Measurements from ENCODE around the gene ZNF710.
"Not testable (repeated sequence)": the region's sequence is repeated elsewhere in the genome, so short reads cannot be mapped to it uniquely, and the experiment has no call there.

ZNF710 gene

GRCh38 chr15:90001062-90001682 lies at the start of gene ZNF710:
Gene ZNF710 (plus strand): TSS chr15:90001324. CDS start chr15:90067138, 65,814 bp downstream.
- peak; percentile 44 to 51 for DNase-seq (ENCODE audit: low read depth in 2 of 2)

DNA sequence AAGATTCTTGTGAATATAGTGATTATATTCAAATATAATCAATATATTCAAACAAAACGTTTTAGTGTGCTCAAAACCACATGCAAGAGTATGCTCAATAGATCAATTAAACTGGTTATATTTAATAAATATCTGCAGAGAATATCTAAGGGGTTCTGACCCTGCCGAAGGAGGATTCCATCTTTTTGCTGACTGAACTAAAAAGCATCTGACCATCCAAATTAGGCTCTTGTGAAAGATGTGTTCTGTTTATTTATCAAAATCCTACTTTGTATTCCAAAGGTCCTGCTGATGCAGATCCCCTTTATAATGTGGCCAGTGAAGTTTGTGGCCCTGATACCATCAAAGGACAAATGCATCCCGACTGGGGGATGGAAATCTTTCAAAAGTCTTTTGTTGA lies 46.6 kb upstream of the ZNF710 start:
- DNase-seq (ENCODE audit: low read depth in 2 of 2), result no peak

GRCh38 chr15:89955449-89955998 lies 45.6 kb upstream of the ZNF710 start:
- DNase-seq (ENCODE audit: low read depth in 2 of 2), result not testable (repeated sequence)

- no peak for DNase-seq (ENCODE audit: low read depth in 2 of 2)
Measured at GRCh38 chr15:89958107-89958805, 42.9 kb upstream of the ZNF710 start.

- DNase-seq (ENCODE audit: low read depth in 2 of 2), result no peak
Measured at GRCh38 chr15:89963301-89964231, 37.6 kb upstream of the ZNF710 start.

GRCh38 chr15:89964232-89964954 lies 36.7 kb upstream of the ZNF710 start:
- no peak for DNase-seq (ENCODE audit: low read depth in 2 of 2)

- no peak for DNase-seq (ENCODE audit: low read depth in 2 of 2)
Measured at GRCh38 chr15:89967881-89968280, 33.2 kb upstream of the ZNF710 start.

- DNase-seq (ENCODE audit: low read depth in 2 of 2), result peak; percentile 12 to 14
Measured at GRCh38 chr15:89971592-89971997, 29.5 kb upstream of the ZNF710 start.

DNA sequence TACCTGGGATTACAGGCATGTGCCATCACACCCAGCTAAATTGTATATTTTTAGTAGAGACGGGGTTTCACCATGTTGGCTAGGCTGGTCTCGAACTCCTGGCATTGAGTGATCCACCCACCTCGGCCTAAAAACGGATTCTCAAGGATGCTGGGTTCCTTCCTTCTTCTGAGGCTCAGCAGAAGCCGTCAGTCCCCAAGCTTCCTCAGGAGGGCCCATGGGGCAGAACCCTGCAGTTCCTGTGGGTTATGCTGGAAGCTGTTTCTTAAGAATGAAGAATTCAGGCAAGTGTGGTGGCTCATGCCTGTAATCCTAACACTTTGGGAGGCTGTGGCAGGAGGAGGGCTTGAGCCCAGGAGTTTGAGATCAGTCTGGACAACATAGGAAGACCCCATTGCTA lies 29.0 kb upstream of the ZNF710 start:
- DNase-seq (ENCODE audit: low read depth in 2 of 2), result no peak

DNA sequence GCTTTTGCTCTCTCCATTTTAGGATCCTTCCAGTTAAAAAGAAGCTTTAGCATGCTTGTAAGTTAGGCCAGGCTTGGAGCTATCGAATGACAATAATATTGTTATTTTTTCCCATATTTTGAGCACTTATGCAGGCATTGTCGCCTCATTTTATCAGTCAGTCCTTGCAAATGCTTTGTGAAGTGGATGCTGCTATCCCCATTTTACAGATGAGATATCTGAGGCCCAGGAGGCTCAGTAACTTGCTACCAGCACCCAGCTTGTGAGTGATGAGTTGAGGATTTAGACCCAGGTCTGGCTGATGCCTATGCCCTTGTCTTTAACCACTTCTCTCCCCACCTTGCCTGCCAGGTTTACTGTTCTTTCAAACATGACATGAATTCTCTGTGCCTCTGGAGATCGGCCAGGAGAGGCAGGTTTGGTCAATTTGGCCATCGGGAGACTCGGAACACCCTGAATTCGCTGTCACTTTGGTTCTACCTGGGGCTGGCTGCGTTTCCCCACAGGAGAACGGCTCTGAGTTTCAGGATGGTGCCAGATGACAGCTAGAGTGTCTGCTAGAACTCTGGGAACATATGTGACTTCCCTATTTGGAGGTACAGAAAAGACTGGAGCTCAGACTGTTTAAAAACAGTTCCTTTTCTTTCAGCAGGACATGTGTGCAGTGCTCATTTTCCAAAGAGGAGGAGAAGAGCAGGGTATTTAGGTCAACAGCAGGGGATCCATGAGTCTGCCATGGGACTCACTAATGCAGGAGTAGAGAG lies 25.5 kb upstream of the ZNF710 start:
- DNase-seq (ENCODE audit: low read depth in 2 of 2), result no peak

DNA sequence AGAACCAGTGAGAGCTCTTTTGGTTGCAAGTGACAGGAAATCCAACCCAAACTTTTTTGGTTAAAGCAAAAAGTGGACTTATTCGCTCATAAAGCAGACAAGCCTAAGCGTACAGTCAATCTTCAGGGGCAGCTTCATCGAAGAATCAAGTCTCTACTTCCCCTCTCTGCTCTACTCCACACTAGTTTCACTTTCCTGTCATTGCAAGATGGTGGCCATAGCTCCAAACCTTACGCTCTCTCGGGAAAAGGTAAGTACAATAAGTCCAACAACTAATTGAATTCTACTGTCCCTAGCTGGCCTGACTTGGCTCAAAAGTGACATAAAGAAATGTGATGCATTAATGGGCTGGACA lies 24.9 kb upstream of the ZNF710 start:
- no peak for DNase-seq (ENCODE audit: low read depth in 2 of 2)

DNA sequence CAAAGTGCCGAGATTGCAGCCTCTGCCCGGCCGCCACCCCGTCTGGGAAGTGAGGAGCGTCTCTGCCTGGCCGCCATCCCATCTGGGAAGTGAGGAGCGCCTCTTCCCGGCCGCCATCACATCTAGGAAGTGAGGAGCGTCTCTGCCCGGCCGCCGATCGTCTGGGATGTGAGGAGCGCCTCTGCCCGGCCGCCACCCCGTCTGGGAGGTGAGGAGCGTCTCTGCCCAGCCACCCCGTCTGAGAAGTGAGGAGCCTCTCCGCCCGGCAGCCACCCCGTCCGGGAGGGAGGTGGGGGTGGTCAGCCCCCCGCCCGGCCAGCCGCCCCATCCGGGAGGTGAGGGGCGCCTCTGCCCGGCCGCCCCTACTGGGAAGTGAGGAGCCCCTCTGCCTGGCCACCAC lies 23.3 kb upstream of the ZNF710 start:
- DNase-seq (ENCODE audit: low read depth in 2 of 2), result not testable (repeated sequence)

DNA sequence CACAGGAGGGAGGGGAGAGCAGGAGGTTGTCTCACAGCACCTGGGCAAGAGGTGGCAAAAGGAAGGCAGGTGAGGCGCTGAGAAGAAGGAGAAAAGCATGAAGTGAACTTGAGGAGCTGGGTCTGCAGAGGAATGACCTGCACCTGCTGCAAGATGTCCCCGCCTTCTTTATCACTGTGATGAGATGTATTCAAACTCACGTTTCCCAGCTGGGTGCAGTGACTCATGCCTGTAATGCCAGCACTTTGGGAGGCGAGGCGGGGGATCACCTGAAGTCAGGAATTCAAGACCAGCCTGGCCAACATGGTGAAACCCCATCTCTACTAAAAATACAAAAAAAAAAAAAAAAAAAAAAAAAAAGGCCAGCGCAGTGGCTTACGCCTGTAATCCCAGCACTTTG lies 22.2 kb upstream of the ZNF710 start:
- DNase-seq (ENCODE audit: low read depth in 2 of 2), result no peak

DNA sequence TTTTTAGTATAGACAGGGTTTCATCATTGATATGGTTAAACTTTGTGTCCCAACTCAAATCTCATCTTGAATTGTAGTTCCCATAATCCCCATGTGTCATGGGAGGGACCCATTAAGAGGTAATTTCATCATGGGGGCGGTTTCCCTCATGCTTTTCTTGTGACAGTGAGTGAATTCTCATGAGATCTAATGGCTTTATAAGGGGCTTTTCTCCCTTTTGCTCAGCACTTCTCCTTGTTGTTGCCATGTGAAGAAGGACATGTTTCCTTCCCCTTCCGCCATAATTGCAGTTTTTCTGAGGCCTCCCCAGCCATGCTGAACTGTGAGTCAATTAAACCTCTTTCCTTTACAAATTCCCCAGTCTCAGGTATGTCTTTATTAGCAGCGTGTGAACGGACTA lies 20.2 kb upstream of the ZNF710 start:
- no peak for DNase-seq (ENCODE audit: low read depth in 2 of 2)

DNA sequence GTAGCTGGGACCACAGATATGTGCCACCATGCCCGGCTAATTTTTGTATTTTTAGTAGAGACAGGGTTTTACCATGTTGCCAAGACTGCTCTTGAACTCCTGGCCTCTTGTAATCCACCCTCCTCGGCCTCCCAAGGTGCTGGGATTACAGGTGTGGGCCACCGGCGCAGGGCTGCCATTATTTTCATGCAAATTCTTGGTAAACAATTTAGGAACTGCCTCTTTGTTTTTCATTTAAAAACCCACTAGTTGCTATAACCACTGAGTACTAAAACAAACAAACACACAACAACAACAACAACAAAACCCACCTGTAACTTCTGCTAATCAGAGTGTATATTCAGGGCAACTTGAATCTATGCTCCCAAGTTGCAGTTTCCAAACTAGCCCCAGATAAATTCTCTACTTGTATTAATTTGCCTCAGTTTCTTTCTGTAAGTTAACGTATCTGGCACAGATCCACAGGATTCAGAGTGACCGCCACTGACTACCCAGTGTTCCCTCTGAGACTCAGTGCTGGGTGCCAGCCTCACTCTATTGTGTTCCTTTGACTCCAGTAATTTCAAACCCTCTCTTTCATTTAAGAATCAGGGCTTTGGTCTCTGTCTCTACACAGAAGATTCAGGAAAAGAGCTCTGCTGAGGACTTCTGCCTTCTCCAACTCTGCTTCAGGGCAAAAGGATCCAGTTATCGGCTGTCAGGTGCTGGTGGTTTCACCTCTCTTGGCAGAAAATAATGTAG lies 18.6 kb upstream of the ZNF710 start:
- DNase-seq (ENCODE audit: low read depth in 2 of 2), result no peak

GRCh38 chr15:89984001-89984400 lies 17.1 kb upstream of the ZNF710 start:
- DNase-seq (ENCODE audit: low read depth in 2 of 2), result no peak

DNA sequence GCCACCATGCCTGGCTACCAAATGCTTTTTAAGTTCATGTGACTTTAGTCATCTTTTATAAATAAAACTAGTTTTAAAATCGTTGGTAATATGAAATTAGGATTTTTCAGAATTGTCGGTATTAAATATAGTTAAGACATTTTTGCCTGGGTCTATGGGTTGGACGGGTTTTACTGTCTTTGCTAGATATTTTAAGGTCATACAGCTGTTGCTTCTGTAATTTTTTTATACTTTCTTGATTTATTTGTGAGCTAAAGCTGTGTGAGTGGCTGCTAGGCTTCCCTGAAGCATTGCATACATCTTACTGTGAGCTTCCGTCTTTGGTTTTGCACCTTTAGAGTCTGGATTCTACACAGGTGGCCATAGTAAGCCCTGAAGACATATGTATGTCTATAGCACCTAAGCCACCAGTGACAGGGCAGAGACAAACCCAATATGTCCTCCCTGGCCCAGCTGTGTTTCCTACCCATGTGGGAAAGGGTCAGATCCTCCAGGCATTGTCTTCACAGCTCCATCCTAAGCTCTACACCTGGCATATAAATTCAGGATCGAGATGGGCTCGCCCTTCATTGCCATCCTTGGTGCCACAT lies 16.6 kb upstream of the ZNF710 start:
- DNase-seq (ENCODE audit: low read depth in 2 of 2), result no peak

DNA sequence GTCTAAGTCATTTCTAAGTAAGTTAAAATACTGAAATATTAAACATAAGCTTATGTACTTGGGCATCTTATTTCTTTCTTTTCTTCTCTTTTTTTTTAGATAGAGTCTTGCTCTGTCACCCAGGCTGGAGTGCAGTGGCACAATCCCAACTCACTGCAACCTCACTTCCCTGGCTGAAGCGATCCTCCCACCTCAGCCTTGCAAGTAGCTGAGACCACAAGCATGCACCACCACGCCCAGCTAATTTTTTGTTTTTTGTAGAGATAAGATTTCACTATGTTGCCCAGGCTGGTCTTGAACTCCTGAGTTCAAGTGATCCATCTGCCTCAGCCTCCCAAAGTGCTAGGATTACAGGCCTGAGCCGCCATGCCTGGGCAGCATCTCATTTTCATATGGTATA lies 16.0 kb upstream of the ZNF710 start:
- no peak for DNase-seq (ENCODE audit: low read depth in 2 of 2)

DNA sequence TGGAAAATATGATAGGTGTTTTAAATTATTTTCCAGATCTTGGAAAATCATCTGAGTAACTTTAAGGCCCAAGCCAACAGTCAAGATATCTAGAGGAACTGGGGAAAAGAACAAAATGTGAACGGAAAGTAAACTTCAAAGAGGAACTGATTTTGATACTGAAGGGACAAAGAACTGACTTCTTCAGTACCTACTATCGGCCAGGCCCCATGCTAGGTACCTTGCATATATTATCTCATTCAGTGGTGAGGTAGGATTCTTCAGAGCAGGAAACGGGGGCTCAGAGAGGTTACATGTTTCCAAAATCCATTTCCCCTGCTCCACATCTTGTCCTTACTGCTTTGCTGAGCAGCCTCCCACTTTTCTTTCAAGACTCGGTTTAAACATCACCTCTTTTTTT lies 9.8 kb upstream of the ZNF710 start:
- DNase-seq (ENCODE audit: low read depth in 2 of 2), result no peak

GRCh38 chr15:89993349-89993748 lies 7.8 kb upstream of the ZNF710 start:
- DNase-seq (ENCODE audit: low read depth in 2 of 2), result no peak
